Measurements from ENCODE around the gene TRAT1.

GRCh38 chr3:108775649-108776048 lies 46.9 kb upstream of the TRAT1 start:
- TF ChIP-seq POLR2A (IDR thresholded peaks at IDR 0.05; ENCODE audit: low read length) (no peak), GATA1 (IDR thresholded peaks at IDR 0.05; ENCODE audit: low read depth, low read length) (no peak)

Measured in erythroblast (primary cell).